Liver (tissue), 9 donors: ENCODE data around the gene HSDL2. TPM values are rescaled to one million over a fixed set of nuclear protein-coding genes. Genes with fewer than 3 reads are reported as not detected.

Experiments
- DNase-seq: peaks from one replicate; pipeline ENCODE4 v3.0.0-alpha.2; 2017; ENCODE audit warnings: low spot score
- H3K27ac ChIP-seq, 2 donors: one replicate each; pipeline ENCODE4 v1.7.0; 2013; ENCODE audit warnings: inconsistent platforms in 2 of 2, low read length in 2 of 2, control low read depth in 1 of 2, low read depth in 1 of 2, mild to moderate bottlenecking in 1 of 2
- H3K27me3 ChIP-seq, 4 donors: one replicate each; pipeline versions ENCODE4 v1.6.1 to v1.7.0; 2013; ENCODE audit warnings: low read length in 3 of 4, inconsistent platforms in 1 of 4, mild to moderate bottlenecking in 1 of 4, moderate library complexity in 1 of 4; ENCODE audit not compliant: control insufficient read depth in 4 of 4, insufficient read depth in 4 of 4
- H3K36me3 ChIP-seq, 4 donors: one replicate each; pipeline versions ENCODE4 v1.6.1 to v1.7.0; 2013; ENCODE audit warnings: low read length in 3 of 4, mild to moderate bottlenecking in 3 of 4, low read depth in 1 of 4, moderate library complexity in 1 of 4; ENCODE audit not compliant: control insufficient read depth in 4 of 4, insufficient read depth in 3 of 4
- H3K4me1 ChIP-seq, 4 donors: one replicate each; pipeline versions ENCODE4 v1.6.1 to v1.7.0; 2013; ENCODE audit warnings: low read length in 3 of 4, mild to moderate bottlenecking in 3 of 4, moderate library complexity in 1 of 4; ENCODE audit not compliant: control insufficient read depth in 4 of 4, insufficient read depth in 4 of 4
- H3K4me3 ChIP-seq, 3 donors: one replicate each; pipeline versions ENCODE4 v1.6.1 to v1.7.0; 2013; ENCODE audit warnings: low read length in 3 of 3, control low read depth in 1 of 3, low read depth in 1 of 3, mild to moderate bottlenecking in 1 of 3
- H3K9ac ChIP-seq, 2 donors: one replicate each; pipeline ENCODE4 v1.7.0; 2013; ENCODE audit warnings: low read length in 2 of 2, mild to moderate bottlenecking in 2 of 2, moderate library complexity in 2 of 2, control low read depth in 1 of 2, low read depth in 1 of 2
- H3K9me3 ChIP-seq, 4 donors: one replicate each; pipeline versions ENCODE4 v1.6.1 to v1.7.0; 2013; ENCODE audit warnings: low read length in 3 of 4; ENCODE audit not compliant: control insufficient read depth in 4 of 4
- EGR1 ChIP-seq, 2 donors: IDR thresholded peaks; 2 replicates each; pipeline ENCODE4 v1.6.1; 2016 to 2018; ENCODE audit warnings: antibody characterized with exemption in 2 of 2, low read depth in 2 of 2
- FOXA1 ChIP-seq: IDR thresholded peaks from 2 replicates; pipeline ENCODE4 v1.6.1; 2016; ENCODE audit warnings: antibody characterized with exemption
- GABPA ChIP-seq, 2 donors: IDR thresholded peaks in 1 of 2; conservative IDR thresholded peaks in 1 of 2; 2 replicates each; pipeline ENCODE4 v1.6.1; 2016; ENCODE audit warnings: antibody characterized with exemption in 2 of 2, mild to moderate bottlenecking in 1 of 2, moderate library complexity in 1 of 2
- HNF4A ChIP-seq, 2 donors: conservative IDR thresholded peaks; 2 replicates each; pipeline ENCODE4 v1.6.1; 2016; ENCODE audit warnings: antibody characterized with exemption in 2 of 2, mild to moderate bottlenecking in 2 of 2
- HNF4G ChIP-seq: IDR thresholded peaks from 2 replicates; pipeline ENCODE4 v1.6.1; 2016; ENCODE audit warnings: antibody characterized with exemption
- JUND ChIP-seq, 2 donors: IDR thresholded peaks; 2 replicates each; pipeline ENCODE4 v1.6.1; 2016; ENCODE audit warnings: antibody characterized with exemption in 2 of 2
- NR2F2 ChIP-seq: IDR thresholded peaks from 2 replicates; pipeline ENCODE4 v1.6.1; 2016; ENCODE audit warnings: antibody characterized with exemption
- RAD21 ChIP-seq, 2 donors: IDR thresholded peaks; 2 replicates each; pipeline ENCODE4 v1.6.1; 2016; ENCODE audit warnings: antibody characterized with exemption in 2 of 2, mild to moderate bottlenecking in 2 of 2
- RXRA ChIP-seq, 2 donors: IDR thresholded peaks; 2 replicates each; pipeline ENCODE4 v1.6.1; 2017 to 2018; ENCODE audit warnings: antibody characterized with exemption in 2 of 2, mild to moderate bottlenecking in 1 of 2
- SP1 ChIP-seq: IDR thresholded peaks from 2 replicates; pipeline ENCODE4 v1.6.1; 2018; ENCODE audit warnings: antibody characterized with exemption, mild to moderate bottlenecking
- TAF1 ChIP-seq: conservative IDR thresholded peaks from 2 replicates; pipeline ENCODE4 v1.6.1; 2016; ENCODE audit warnings: antibody characterized with exemption, mild to moderate bottlenecking
- YY1 ChIP-seq: IDR thresholded peaks from 2 replicates; pipeline ENCODE4 v1.6.1; 2016; ENCODE audit warnings: antibody characterized with exemption, mild to moderate bottlenecking
- WGBS: extraction: QIAGEN DNeasy Blood & Tissue Kit; methylation state at CpG from one replicate; pipeline ENCODE4 v1.1.7; 2013; 5-methylcytosine and 5-hydroxymethylcytosine counted together
- polyA plus RNA-seq, 2 donors: library from polyadenylated mRNA; stranded (reverse) in 1 of 2; unstranded in 1 of 2; fragments of 200-250 nt in 1 of 2; fragments of >200 nt in 1 of 2; fragmentation: Nextera tagmentation in 1 of 2; extraction: Ambion mirVana in 1 of 2; gene quantifications; one replicate each; pipeline versions ENCODE4 v1.2.1 to v1.2.3, GENCODE V29; 2013 to 2015
- total RNA-seq, 2 donors: library from RNA; depleted of rRNA; stranded (reverse); fragments of >200 nt; gene quantifications; one replicate each; pipeline ENCODE4 v1.2.3, GENCODE V29; 2014
- TF ChIP-seq, protein P1 (sequence below): IDR thresholded peaks from 2 replicates; pipeline ENCODE4 v1.6.1; 2016; ENCODE audit warnings: antibody characterized with exemption
- TF ChIP-seq, protein P2 (sequence below): IDR thresholded peaks from 2 replicates; pipeline ENCODE4 v1.6.1; 2016; ENCODE audit warnings: antibody characterized with exemption
- TF ChIP-seq, protein P3 (sequence below): IDR thresholded peaks from 2 replicates; pipeline ENCODE4 v1.6.1; 2016; ENCODE audit warnings: antibody characterized with exemption, mild to moderate bottlenecking
- TF ChIP-seq, protein P4 (sequence below): fragments of 150-350 bp; IDR thresholded peaks from 2 replicates; pipeline ENCODE4 v1.5.1; 2017; ENCODE audit warnings: improper control_type of control experiment, low read depth, low read length; ENCODE audit not compliant: missing input control
- TF ChIP-seq, protein P5 (sequence below): IDR thresholded peaks from 2 replicates; pipeline ENCODE4 v1.6.1; 2016; ENCODE audit warnings: antibody characterized with exemption
- donor health status: healthy.
- donor health status: healthy.
- donor health status: healthy.
- donor health status: healthy.
- donor health status: healthy.

Gene HSDL2
- total and polyA plus RNA-seq, 4 donors, result 26.1 to 135 (median 79.6) TPM

DNA sequence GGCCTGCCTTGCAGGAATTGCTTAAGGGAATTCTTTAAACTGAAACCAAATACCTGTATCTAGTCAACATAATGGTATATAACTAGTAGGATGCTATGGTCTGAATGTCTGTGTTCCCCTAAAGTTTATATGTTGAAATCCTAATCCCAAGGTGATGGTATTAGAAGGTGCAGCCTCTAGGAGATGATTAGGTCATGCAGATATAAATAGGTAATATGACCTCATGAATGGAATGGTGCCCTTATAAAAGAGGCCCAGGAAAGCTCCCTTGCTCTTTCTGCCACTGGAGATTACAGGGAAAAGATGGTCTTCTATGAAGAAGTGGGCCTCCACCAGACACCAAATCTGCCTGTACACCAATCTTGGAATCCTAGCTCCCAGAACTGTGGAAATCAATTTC lies 99.3 kb downstream of the HSDL2 start:
- no peak for TF ChIP-seq EGR1 (IDR thresholded peaks at IDR 0.05; ENCODE audit: low read depth in 2 of 2)
- TF ChIP-seq RXRA (IDR thresholded peaks at IDR 0.05), result no peak
- no peak for TF ChIP-seq GABPA (IDR thresholded peaks at IDR 0.05 in 1 of 2, conservative IDR thresholded peaks at IDR 0.05 in 1 of 2)
- no peak for TF ChIP-seq JUND (IDR thresholded peaks at IDR 0.05)
- no peak for TF ChIP-seq HNF4A (conservative IDR thresholded peaks at IDR 0.05)
- TF ChIP-seq, protein P1, sequence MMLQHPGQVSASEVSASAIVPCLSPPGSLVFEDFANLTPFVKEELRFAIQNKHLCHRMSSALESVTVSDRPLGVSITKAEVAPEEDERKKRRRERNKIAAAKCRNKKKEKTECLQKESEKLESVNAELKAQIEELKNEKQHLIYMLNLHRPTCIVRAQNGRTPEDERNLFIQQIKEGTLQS, result no peak
- no peak for TF ChIP-seq HNF4G
- TF ChIP-seq SP1, result no peak
- TF ChIP-seq FOXA1, result no peak
- TF ChIP-seq NR2F2, result no peak
- TF ChIP-seq TAF1, result no peak
- TF ChIP-seq RAD21 (IDR thresholded peaks at IDR 0.05), result no peak
- TF ChIP-seq, protein P2, sequence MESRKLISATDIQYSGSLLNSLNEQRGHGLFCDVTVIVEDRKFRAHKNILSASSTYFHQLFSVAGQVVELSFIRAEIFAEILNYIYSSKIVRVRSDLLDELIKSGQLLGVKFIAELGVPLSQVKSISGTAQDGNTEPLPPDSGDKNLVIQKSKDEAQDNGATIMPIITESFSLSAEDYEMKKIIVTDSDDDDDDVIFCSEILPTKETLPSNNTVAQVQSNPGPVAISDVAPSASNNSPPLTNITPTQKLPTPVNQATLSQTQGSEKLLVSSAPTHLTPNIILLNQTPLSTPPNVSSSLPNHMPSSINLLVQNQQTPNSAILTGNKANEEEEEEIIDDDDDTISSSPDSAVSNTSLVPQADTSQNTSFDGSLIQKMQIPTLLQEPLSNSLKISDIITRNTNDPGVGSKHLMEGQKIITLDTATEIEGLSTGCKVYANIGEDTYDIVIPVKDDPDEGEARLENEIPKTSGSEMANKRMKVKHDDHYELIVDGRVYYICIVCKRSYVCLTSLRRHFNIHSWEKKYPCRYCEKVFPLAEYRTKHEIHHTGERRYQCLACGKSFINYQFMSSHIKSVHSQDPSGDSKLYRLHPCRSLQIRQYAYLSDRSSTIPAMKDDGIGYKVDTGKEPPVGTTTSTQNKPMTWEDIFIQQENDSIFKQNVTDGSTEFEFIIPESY, result no peak
- TF ChIP-seq, protein P3, sequence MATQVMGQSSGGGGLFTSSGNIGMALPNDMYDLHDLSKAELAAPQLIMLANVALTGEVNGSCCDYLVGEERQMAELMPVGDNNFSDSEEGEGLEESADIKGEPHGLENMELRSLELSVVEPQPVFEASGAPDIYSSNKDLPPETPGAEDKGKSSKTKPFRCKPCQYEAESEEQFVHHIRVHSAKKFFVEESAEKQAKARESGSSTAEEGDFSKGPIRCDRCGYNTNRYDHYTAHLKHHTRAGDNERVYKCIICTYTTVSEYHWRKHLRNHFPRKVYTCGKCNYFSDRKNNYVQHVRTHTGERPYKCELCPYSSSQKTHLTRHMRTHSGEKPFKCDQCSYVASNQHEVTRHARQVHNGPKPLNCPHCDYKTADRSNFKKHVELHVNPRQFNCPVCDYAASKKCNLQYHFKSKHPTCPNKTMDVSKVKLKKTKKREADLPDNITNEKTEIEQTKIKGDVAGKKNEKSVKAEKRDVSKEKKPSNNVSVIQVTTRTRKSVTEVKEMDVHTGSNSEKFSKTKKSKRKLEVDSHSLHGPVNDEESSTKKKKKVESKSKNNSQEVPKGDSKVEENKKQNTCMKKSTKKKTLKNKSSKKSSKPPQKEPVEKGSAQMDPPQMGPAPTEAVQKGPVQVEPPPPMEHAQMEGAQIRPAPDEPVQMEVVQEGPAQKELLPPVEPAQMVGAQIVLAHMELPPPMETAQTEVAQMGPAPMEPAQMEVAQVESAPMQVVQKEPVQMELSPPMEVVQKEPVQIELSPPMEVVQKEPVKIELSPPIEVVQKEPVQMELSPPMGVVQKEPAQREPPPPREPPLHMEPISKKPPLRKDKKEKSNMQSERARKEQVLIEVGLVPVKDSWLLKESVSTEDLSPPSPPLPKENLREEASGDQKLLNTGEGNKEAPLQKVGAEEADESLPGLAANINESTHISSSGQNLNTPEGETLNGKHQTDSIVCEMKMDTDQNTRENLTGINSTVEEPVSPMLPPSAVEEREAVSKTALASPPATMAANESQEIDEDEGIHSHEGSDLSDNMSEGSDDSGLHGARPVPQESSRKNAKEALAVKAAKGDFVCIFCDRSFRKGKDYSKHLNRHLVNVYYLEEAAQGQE, result no peak
- TF ChIP-seq YY1, result no peak
- TF ChIP-seq, protein P4, sequence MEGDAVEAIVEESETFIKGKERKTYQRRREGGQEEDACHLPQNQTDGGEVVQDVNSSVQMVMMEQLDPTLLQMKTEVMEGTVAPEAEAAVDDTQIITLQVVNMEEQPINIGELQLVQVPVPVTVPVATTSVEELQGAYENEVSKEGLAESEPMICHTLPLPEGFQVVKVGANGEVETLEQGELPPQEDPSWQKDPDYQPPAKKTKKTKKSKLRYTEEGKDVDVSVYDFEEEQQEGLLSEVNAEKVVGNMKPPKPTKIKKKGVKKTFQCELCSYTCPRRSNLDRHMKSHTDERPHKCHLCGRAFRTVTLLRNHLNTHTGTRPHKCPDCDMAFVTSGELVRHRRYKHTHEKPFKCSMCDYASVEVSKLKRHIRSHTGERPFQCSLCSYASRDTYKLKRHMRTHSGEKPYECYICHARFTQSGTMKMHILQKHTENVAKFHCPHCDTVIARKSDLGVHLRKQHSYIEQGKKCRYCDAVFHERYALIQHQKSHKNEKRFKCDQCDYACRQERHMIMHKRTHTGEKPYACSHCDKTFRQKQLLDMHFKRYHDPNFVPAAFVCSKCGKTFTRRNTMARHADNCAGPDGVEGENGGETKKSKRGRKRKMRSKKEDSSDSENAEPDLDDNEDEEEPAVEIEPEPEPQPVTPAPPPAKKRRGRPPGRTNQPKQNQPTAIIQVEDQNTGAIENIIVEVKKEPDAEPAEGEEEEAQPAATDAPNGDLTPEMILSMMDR, result no peak
- no peaks in the 10 kb centered on the region for H3K27me3 ChIP-seq
- no peaks in the 10 kb centered on the region for H3K4me1 ChIP-seq
- peaks cover 0 to 7% (median 5%) of the 10 kb centered on the region in 4 donors for H3K9me3 ChIP-seq
- peaks cover 2 to 9% (median 3%) of the 10 kb centered on the region in 4 donors for H3K36me3 ChIP-seq
- no peak overlapping the region for H3K27ac ChIP-seq
- H3K9ac ChIP-seq, result no peak overlapping the region
- no peak overlapping the region for H3K4me3 ChIP-seq
- no peak for DNase-seq

DNA sequence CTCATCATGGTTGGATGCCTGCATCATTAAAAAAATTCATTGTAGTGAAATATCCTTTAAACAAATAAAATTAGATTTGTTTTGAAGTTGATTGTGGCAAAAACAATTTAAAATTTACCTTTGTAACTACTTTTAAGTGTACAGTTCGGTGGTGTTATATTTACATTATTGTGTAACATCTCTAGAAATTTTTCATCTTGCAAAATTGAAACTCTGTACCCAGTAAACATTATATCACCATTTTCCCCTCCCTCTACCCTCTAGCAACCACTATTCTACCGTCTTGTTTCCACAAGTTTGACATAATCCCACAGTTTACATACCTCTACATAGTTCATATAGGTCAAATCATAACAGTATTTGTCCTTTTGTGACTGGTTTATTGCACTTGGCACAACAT lies 104.7 kb downstream of the HSDL2 start:
- no peak overlapping the region for H3K27ac ChIP-seq
- no peaks in the 10 kb centered on the region for H3K27me3 ChIP-seq
- peaks cover 1 to 22% (median 8%) of the 10 kb centered on the region in 4 donors for H3K4me1 ChIP-seq
- no peaks in the 10 kb centered on the region for H3K36me3 ChIP-seq
- H3K9ac ChIP-seq, result no peak overlapping the region
- H3K4me3 ChIP-seq, result no peak overlapping the region
- no peak for DNase-seq
- 46% methylated on average over 2 of the region's 2 CpGs for WGBS
- H3K9me3 ChIP-seq, result no peaks in the 10 kb centered on the region
- TF ChIP-seq, protein P5, sequence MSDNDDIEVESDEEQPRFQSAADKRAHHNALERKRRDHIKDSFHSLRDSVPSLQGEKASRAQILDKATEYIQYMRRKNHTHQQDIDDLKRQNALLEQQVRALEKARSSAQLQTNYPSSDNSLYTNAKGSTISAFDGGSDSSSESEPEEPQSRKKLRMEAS, result no peak
- TF ChIP-seq, protein P3, result no peak
- TF ChIP-seq RAD21 (IDR thresholded peaks at IDR 0.05) (no peak), HNF4G (no peak), GABPA (IDR thresholded peaks at IDR 0.05 in 1 of 2, conservative IDR thresholded peaks at IDR 0.05 in 1 of 2) (no peak), TAF1 (no peak), NR2F2 (no peak), EGR1 (IDR thresholded peaks at IDR 0.05; ENCODE audit: low read depth in 2 of 2) (no peak), SP1 (no peak)
- TF ChIP-seq, protein P4, result no peak
- TF ChIP-seq, protein P1, result no peak
